NCI-H2196 treated with DMSO at 0.1 percent for 48 hours (cell line): ENCODE measurements around the gene ATP6V1D.
"Not testable (repeated sequence)": the region's sequence is repeated elsewhere in the genome, so short reads cannot be mapped to it uniquely, and the experiment has no call there.

Experiments used
- DNase-seq: peaks from one replicate; lab custom pipeline; 2025; ENCODE audit not compliant: unreplicated experiment; lab: John Stamatoyannopoulos, UW

The ATP6V1D gene

DNA sequence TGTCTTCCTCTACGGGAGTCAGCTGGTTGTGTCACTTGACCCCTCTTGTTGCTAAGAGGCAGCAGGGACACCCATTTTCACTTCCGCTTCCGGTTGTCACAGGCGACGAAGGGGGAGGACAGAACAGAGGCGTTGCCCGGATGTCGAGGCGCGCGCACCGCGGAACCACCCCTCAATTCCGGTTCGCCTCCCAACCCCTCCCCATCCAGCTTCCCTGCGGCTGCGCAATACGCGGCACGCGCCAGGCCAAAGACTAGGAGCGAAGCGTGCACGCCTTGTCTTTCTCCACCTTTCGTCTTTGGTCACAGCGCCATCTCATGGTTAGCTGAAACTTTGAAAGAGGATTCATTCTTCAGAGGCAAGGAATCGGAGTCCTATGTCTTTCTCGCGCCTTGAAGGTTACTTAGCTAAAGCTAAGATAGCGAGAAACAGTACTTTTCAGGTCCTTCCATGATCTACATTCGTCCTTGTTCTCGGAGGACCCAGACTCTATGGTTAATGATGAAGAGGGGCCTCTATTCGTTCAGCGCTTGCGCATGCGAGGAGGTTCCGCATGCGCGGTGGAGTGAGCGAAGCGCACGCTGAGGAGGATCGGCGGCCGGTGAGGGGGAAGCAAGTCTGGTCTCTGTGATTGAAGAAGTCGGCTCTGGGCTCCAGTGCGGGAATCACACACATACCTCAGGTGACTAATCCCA is at the start of gene ATP6V1D, which contains the start of gene EIF2S1:
ATP6V1D (minus strand) TSS at position 30 of the 695 bp plus-strand sequence. CDS start 106 bp downstream, outside the sequence.
EIF2S1 (plus strand) TSS at position 554 of the 695 bp plus-strand sequence. CDS start 4,440 bp downstream, outside the sequence.
- DNase-seq = peak; percentile 97

DNA sequence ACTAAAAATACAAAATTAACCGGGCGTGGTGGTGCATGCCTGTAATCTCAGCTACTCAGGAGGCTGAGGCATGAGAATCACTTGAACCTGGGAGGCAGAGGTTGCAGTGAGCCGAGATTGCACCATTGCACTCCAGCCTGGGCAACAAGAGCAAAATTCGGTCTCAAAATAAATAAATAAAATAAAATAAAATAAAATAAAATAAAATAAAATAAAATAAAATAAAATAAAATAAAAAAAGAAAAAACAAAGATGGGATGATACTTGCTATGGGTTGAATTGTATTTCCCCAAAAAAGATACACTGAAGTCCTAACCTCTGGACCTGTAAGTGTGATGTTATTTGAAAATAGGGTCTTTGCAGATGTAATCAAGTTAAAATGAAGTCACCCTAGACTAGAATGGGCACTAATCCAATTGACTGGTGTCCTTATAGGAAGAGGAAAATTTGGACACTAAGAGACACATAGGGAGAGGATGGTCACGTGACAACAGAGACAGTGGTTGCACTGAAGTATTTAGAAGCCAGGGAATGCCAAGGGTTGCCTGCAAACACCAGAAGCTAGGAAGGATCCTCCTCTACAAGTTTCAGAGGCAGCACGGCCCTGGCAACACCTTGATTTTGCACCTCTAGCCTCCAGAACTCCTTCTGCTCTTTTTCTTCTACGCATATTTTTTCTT is 48.7 kb upstream of the ATP6V1D start:
- not testable (repeated sequence) for DNase-seq

DNA sequence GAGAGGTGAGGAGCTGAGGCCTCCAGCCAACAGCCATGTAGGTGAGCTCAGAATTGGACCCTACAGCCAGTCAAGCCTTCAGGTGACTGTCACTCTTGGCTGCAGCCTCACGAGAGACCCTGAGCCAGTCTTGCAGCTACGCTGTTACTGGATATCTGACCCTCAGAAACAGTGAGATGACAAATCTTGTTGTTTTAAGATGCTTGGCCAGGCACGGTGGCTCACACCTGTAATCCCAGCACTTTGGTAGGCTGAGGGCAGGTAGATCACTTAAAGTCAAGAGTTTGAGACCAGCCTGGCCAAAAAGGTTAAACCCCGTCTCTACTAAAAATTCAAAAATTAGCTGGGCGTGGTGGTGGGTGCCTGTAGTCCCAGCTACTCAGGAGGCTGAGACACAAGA is 46.2 kb upstream of the ATP6V1D start:
- DNase-seq = no peak

GRCh38 chr14:67400434-67400833 is 40.8 kb upstream of the ATP6V1D start:
- DNase-seq = no peak

GRCh38 chr14:67397536-67397935 is 37.9 kb upstream of the ATP6V1D start:
- DNase-seq = no peak

DNA sequence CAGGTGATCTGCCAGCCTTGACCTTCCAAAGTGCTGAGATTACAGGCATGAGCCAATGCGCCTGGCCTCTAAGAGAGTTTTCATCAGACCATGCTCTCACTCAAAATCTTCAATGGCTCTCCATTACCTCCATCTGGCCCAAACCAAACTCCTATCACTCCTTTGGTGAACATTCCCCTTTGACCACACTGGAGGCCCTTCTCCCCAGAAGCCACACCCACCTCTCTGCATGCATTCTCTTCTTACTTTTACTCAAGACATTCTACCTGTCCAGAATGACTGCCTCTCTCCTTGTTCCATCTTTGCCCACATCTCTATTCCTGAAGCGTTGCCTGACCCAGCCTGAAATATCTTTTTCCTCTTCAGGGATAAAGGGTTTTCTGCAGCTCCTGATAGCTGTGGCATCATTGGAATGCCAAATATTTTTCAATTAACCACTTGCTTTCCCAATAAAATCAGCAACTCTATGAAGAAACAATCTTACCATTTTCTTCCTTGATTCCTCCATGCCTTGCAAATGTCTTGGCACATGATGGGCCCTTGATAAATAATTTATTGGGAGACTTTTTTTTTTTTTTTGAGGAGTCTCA is 36.9 kb upstream of the ATP6V1D start:
- DNase-seq = no peak

- DNase-seq = no peak
These were observed 36.2 kb upstream of the ATP6V1D start for GRCh38 chr14:67395876-67396189.

GRCh38 chr14:67395086-67395875 is 35.7 kb upstream of the ATP6V1D start:
- DNase-seq = no peak

DNA sequence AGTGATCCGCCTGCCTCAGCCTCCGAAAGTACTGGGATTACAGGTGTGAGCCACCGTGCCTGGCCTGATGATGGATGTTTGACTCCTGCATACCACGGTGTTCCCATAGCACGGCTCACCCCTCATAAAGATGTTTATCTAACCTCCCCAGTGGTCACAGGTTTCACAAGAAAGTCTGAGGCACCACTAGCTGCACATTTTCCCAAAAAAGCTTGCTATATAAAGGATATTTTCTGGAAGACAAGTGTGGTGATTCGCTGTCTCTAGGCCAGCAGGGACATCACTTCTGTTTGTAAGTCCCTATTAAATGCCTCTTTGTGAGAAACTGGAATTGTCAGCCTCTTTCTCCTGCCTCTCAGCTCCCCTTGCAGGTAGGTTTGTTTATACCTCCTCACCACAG is 34.1 kb upstream of the ATP6V1D start:
- DNase-seq = no peak

- no peak for DNase-seq
These were observed 33.2 kb upstream of the ATP6V1D start for GRCh38 chr14:67392800-67393199.

DNA sequence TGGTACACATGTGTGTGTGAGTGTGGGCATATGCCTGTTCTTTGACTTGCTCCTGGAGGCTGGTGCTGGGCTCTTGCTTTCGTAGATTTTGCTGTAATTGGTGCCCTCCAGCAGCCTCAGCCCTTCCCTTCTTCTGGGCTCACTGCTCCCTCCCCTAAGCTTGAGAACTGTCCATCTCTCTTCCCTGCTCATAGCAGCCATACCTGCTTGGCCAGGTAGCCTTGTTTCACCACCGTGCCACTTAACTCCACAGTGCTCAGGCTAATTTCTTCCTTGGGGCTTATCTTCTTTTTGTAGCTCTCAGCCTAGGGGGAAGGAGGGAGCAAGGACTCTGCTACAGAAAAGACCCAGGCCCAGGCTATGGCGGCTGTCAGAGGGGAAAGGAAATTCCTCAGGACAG is 32.5 kb upstream of the ATP6V1D start:
- no peak for DNase-seq

DNA sequence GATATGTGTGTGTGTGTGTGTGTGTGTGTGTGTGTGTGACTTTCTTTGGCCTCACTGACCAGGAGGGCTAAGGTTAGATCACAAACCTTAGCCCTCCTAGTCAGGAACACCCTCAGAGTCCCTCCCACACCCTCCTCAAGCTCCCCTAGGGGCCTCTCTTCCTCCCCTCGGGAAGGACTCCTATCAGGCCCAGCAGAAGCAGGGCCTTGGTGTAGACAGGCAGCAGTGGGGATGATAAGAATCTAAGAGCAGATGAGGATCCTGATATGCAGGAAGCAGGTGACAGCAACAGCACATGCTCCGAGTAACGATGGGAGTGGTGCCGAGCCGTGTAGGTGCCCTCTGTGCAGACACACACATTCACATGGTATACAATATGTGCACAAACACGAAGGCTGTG is 31.7 kb upstream of the ATP6V1D start:
- no peak for DNase-seq

DNA sequence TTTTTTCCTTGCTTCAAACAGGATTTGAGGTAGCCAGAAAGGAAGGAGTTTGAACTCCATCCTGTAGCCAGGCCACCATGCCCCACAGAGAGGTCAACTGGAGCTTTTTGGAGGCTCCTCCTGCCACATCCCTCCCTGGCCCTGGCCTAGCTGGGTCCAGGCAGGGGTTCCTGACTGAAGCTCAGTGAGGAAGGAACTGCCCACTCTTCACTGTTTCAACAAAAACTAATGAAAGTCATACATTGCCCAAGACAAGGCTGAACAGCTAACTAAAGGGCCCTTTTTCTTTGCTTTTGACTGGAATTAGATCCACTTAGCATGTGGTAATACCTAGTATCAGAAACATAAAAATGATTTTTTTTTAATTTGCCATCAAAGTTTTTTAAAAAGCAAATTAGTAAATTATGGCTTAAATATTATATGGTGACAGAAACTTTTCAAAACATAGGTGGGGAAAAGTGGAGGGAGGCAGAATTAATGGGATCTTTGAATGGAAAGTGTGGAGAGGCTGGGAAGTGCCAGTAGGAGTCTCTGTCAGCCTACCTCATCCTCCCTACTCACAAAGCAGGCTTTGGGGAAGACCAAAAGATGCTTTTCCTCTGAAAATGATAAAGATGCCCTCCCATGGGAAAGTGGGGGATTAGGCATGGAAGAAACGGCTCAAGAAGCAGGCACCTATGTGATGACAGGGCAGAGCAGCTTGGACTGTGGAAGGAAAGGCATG is 30.4 kb upstream of the ATP6V1D start:
- DNase-seq = no peak

DNA sequence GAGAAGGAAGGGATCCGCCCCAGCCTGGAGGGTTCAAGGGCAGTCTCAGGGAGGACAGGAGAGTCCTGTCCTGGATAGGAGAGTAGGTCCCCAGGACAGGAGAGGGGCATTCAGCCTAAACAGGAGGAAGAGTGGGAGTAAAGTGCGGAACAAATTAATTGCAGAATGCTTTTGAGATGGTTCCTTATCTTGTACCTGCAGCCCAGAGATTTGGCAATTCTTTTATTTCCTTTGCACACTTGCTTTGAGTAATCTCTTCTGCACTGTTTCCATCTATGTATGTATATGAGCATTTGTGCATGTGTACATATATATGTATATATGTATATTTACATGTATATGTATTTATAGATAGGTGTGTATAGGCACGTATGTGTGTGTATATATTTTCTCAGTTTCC is 29.7 kb upstream of the ATP6V1D start:
- DNase-seq = no peak

DNA sequence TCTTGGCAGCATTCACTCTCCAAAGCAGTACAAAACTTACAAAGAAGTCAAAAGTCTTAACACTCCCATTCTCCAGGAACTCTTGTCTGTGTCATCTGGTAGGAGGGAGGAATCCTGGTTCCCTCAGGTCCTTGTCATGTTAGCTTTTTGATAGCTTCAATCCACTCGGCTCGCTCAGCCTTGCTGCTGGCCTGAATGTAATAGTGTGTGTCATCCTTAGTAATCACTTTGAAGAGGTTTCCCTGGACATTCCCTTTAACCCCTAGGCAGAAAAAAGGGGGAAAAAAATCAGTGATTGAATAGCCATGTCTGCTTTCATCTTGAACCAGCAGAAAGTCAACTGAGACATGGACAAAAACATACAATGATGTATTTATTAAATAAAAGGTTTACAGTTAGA is 27.6 kb upstream of the ATP6V1D start:
- no peak for DNase-seq

- DNase-seq = no peak
These were observed 26.0 kb upstream of the ATP6V1D start for GRCh38 chr14:67385618-67386017.

- DNase-seq = no peak
These were observed 25.5 kb upstream of the ATP6V1D start for GRCh38 chr14:67385120-67385519.

DNA sequence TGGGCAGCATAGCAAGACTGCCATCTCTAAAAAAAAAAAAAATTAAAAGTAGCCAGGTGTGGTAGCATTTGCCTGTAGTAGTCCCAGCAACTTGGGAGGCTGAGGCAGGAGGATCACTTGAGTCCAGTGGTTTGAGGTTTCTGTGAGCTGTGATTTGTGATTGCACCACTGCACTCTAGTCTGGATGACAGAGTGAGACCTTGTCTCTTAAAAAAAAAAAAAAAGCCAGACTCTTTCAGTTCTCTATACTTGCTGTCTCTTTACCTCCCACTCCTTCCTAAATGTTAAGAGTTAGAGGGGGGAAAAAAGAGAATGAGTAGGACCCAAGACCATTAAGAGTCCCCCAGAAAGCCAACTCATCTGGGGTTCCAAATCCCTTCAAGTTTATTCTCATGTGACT is 18.3 kb upstream of the ATP6V1D start:
- no peak for DNase-seq

GRCh38 chr14:67373347-67373746 is 13.7 kb upstream of the ATP6V1D start:
- DNase-seq = no peak

- no peak for DNase-seq
These were observed 13.2 kb upstream of the ATP6V1D start for GRCh38 chr14:67372833-67373232.
